A673 (cell line): ENCODE data around the gene CLEC18B. TPM values are rescaled to one million over a fixed set of nuclear protein-coding genes. Genes with fewer than 3 reads are reported as not detected.
"Not testable (repeated sequence)": the region's sequence is repeated elsewhere in the genome, so short reads cannot be mapped to it uniquely, and the experiment has no call there.

Experiments
- BruUV-seq: library from RNA; stranded (reverse); fragments of 400-500 nt; replicated peaks from 2 replicates; lab custom pipeline; 2021; lab: Mats Ljungman, UMichigan
- CTCF ChIA-PET: fragments of 300-600 bp; sonication (Branson Sonifier 250); formaldehyde crosslinking; loops from one replicate; lab custom pipeline; 2022; ENCODE audit warnings: antibody characterized with exemption; lab: Charles Lee
- POLR2A ChIA-PET: fragments of 300-600 bp; sonication (Branson Sonifier 250); formaldehyde crosslinking; loops from one replicate; lab custom pipeline; 2022; ENCODE audit warnings: antibody characterized with exemption; ENCODE audit not compliant: low non-redundant PET; lab: Charles Lee
- DNase-seq: peaks from one replicate; pipeline ENCODE4 v3.0.0-alpha.2; 2015; ENCODE audit warnings: low spot score
- H3K27ac ChIP-seq: fragments of 200-600 bp; sonication (generic); 2 replicates; pipeline ENCODE4 v1.5.1; 2016; ENCODE audit warnings: mixed run types, low read depth, mild to moderate bottlenecking, mixed read lengths, antibody characterized with exemption, low read length; ENCODE audit not compliant: poor library complexity, severe bottlenecking
- H3K27me3 ChIP-seq: fragments of 200-600 bp; sonication (generic); replicated peaks from 2 replicates; pipeline ENCODE4 v1.6.1; 2017; ENCODE audit warnings: mixed run types, low read depth, mild to moderate bottlenecking, mixed read lengths, antibody characterized with exemption, low read length; ENCODE audit not compliant: insufficient read depth, poor library complexity
- H3K36me3 ChIP-seq: fragments of 200-600 bp; sonication (generic); 2 replicates; pipeline ENCODE4 v1.6.1; 2016; ENCODE audit warnings: mixed run types, mild to moderate bottlenecking, mixed read lengths, antibody characterized with exemption, low read length; ENCODE audit not compliant: insufficient read depth, poor library complexity, severe bottlenecking
- H3K4me1 ChIP-seq: fragments of 200-600 bp; sonication (generic); 2 replicates; pipeline ENCODE4 v1.6.1; 2017; ENCODE audit warnings: mixed run types, mild to moderate bottlenecking, mixed read lengths, antibody characterized with exemption, low read length; ENCODE audit not compliant: insufficient read depth, poor library complexity, severe bottlenecking
- H3K4me3 ChIP-seq: fragments of 200-600 bp; sonication (generic); 2 replicates; pipeline ENCODE4 v1.5.1; 2016; ENCODE audit warnings: low read depth, mixed run types, mild to moderate bottlenecking, mixed read lengths, low read length; ENCODE audit not compliant: poor library complexity, severe bottlenecking
- H3K9me3 ChIP-seq: fragments of 200-600 bp; sonication (generic); 2 replicates; pipeline ENCODE4 v1.6.1; 2016; ENCODE audit warnings: mixed run types, low read depth, mild to moderate bottlenecking, mixed read lengths, antibody characterized with exemption, low read length; ENCODE audit not compliant: poor library complexity, severe bottlenecking
- intact Hi-C: fragments of 100-400 bp; cut with micrococcal nuclease; formaldehyde crosslinking; loops from one replicate; pipeline ENCODE4 v1.10.0; 2022; ENCODE audit not compliant: unreplicated experiment
- total RNA-seq: library from RNA; stranded (reverse); gene quantifications from 2 replicates; pipeline ENCODE4 v1.2.3, GENCODE V29; 2021

CLEC18B gene
- total RNA-seq, 1 experiment from 2014 or later: 37.7 TPM

DNA sequence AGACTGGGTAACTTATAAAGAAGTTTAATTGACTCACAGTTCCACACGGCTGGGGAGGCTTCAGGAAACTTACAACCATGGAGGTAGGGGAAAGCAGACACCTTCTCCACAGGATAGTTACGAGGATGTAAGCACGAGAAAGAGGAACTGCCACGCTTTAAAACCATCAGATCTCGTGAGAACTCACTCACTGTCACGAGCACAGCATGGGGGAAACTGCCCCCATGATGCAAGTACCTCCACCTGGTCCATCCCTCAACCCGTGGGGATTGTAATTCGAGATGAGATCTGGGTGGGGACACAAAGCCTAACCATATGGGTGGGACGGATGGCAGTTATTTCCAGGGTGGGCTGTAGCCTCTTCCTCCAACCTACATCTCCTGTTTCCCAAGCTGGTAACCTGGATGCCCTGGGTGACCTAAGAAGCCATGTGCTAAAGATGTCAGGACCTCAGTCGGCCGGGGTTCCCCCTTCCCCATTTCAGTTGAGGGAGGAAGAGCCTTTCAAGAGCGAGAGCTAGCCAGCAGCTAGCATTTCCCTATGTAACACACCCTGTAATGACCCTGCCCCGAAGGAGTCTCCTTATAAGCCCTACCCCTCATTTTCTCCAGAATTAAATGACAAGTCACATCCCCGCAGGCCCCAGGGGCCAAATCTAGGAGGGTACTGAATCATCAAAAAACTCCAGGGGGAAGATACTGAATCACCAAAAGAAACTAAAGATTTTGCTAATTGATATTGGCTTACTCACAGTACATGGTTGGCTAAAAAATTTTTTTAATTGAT, 16.9 kb downstream of the CLEC18B start:
- BruUV-seq, H3K4me3 ChIP-seq, DNase-seq, intact Hi-C loops, H3K36me3 ChIP-seq, H3K4me1 ChIP-seq, H3K9me3 ChIP-seq, H3K27ac ChIP-seq, CTCF ChIA-PET, POLR2A ChIA-PET, H3K27me3 ChIP-seq: not testable (repeated sequence)

DNA sequence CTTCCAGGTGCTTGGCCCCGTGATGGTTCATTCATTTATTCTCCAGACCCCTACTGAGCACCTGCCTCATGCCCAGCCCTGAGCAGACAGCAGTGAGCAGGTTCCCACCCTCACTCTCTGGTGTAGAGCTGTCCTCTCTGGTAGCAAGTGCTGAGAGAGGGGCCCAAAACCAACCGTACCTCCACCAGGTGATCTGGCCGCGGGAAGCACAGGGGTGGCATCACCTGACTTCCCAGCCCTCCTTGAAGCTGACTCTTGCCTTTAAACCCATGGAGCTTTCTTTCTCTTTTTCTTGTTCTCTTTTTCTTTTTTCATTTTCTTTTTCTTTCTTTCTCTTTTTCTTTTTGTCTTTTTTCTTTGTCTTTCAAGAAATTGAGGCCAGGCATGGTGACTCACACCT, 21.0 kb downstream of the CLEC18B start:
- BruUV-seq, H3K27me3 ChIP-seq, intact Hi-C loops, H3K9me3 ChIP-seq, H3K4me1 ChIP-seq, H3K4me3 ChIP-seq, H3K27ac ChIP-seq, CTCF ChIA-PET, DNase-seq, POLR2A ChIA-PET, H3K36me3 ChIP-seq: not testable (repeated sequence)

DNA sequence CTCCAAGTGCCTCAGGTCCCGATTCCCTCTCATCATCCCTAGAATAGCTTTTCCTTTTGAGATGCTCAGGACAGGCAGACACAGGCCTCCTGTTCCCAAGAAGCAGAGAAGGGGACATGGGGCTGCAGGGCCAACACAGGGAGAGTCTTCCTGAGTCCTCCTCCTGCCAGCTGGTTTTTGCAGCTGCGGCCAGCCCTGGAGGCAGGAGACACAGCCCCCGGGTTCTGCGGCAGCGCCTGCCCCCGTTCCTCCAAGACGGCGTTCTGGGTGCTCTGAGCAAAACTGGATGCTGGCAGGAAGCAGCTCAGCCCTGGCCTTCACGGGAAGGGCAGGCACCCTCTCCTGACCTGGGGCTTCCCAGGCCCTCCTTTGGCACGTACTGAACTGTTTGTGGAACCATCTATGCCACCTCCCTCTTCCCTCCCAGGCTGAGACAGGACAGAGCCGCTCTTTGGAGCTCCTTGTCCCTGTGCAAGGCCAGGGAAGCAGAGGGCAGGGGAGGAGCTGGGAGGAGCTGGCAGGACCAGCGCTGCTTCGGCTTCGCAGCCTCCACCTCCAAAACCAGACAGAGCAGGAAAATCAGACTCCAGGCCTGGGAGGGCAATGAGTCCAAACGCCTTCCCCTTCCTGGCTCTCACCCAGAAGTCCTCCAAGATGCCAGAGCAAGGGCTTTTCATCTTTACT, 22.9 kb downstream of the CLEC18B start:
- BruUV-seq, H3K4me1 ChIP-seq, H3K27ac ChIP-seq, H3K9me3 ChIP-seq, intact Hi-C loops, H3K36me3 ChIP-seq, H3K27me3 ChIP-seq, DNase-seq, CTCF ChIA-PET, H3K4me3 ChIP-seq, POLR2A ChIA-PET: not testable (repeated sequence)

DNA sequence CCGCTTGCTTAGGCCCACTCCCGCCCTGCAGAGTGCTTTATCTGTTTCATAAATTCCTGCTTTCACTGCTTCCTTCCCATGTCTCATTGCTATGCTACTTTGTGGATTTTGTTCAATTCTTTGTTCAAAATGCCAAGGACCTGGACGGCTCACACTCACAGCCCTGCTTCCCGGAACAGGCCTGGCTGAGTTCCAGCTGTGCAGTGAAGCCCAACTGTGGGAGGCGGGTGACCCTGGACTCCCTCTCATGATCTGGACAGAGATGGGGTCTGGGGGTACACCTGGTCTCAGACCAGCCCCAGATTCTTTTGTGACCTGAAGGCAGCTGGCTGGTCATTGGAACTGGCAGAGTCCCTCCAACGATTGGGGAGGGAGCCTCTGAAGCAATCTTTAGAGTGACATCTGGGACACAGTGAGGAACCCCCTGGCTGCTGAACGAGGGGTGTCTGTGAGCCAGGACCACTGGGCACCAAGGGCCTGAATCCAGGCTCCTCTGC, 24.7 kb downstream of the CLEC18B start:
- BruUV-seq, H3K27me3 ChIP-seq, H3K27ac ChIP-seq, H3K4me3 ChIP-seq, intact Hi-C loops, H3K4me1 ChIP-seq, H3K9me3 ChIP-seq, DNase-seq, CTCF ChIA-PET, POLR2A ChIA-PET, H3K36me3 ChIP-seq: not testable (repeated sequence)

DNA sequence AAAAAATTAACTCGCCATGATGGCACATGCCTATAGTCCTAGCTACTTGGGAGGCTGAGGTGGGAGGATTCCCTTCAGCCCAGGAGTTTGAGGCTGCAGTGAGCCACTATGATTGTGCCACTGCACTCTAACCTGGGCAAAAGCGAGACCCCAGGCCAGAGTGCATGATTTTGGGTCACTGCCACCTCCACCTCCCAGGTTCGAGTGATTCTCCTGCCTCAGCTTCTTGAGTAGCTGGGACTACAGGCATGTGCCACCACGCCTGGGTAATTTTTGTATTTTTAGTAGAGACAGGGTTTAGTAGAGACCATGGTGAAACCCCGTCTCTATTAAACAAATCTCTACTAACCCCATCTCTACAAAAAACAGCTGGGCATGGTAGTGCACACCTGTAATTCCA, 26.7 kb downstream of the CLEC18B start:
- CTCF ChIA-PET, H3K27me3 ChIP-seq, H3K27ac ChIP-seq, H3K4me1 ChIP-seq, intact Hi-C loops, H3K4me3 ChIP-seq, H3K9me3 ChIP-seq, DNase-seq, H3K36me3 ChIP-seq, POLR2A ChIA-PET, BruUV-seq: not testable (repeated sequence)

DNA sequence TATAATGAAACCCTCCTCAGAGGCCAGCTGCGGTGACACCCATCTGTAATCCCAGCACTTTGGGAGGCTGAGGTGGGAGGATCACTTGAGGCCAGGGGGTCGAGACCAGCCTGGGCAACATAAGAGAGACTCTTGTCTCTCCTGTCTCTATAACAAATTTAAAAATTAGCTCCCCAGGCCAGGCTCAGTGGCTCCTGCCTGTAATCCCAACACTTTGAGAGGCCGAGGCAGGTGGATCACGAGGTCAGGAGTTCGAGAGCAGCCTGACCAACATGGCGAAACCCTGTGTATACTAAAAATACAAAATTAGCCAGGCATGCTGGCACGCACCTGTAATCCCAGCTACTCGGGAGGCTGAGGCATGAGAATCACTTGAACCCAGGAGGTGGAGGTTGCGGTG, 27.1 kb downstream of the CLEC18B start:
- H3K4me3 ChIP-seq, H3K27ac ChIP-seq, H3K4me1 ChIP-seq, BruUV-seq, H3K36me3 ChIP-seq, intact Hi-C loops, DNase-seq, H3K9me3 ChIP-seq, H3K27me3 ChIP-seq, CTCF ChIA-PET, POLR2A ChIA-PET: not testable (repeated sequence)

DNA sequence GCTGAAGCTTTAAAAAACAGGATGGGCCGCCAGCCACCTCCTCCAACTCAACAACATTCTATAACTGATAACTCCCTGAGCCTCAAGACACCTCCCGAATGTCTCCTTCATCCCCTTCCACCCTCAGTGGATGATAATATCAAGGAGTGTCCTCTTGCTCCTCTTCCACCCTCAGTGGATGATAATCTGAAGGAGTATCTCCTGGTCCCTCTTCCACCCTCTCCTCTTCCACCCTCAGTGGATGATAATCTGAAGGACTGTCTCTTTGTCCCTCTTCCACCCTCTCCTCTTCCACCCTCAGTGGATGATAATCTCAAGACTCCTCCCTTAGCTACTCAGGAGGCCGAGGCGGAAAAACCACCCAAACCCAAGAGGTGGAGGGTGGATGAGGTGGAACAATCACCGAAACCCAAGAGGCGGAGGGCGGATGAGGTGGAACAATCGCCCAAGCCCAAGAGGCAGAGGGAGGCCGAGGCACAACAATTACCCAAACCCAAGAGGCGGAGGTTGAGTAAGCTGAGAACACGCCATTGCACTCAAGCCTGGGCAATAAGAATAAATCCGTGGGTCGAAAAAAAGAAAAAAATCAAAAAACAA, 29.7 kb downstream of the CLEC18B start:
- CTCF ChIA-PET, DNase-seq, POLR2A ChIA-PET, H3K4me1 ChIP-seq, BruUV-seq, H3K27ac ChIP-seq, intact Hi-C loops, H3K27me3 ChIP-seq, H3K9me3 ChIP-seq, H3K36me3 ChIP-seq, H3K4me3 ChIP-seq: not testable (repeated sequence)
